GM21515 (cell line): ENCODE measurements around the gene HEXIM1.
A peak's percentile ranks its signal among the peaks of the same experiment; 100 is the strongest.

ENCODE experiments used
- ATAC-seq: cut with Tn5 transposase; IDR thresholded peaks from one replicate; pipeline ENCODE4 v1.9.1; 2021; ENCODE audit not compliant: unreplicated experiment

The HEXIM1 gene

DNA sequence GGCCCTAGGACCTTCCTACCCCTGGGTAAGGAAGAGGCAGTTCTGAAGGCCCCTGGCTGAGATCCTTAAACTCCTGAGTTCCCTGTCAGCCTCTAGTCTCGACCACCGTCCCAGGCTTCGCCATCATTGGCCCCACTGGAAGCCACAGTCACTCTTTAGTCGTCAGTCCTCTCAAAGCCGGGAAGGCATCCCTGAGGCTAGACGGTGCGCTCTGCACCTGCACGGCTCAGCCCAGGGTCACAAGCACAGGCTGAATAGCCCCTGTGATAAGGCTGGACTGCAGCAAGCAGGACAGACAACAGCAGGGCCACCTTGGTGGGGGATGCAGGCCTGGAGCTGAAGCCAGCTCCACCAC, 3.3 kb upstream of the HEXIM1 start:
- no peak for ATAC-seq

DNA sequence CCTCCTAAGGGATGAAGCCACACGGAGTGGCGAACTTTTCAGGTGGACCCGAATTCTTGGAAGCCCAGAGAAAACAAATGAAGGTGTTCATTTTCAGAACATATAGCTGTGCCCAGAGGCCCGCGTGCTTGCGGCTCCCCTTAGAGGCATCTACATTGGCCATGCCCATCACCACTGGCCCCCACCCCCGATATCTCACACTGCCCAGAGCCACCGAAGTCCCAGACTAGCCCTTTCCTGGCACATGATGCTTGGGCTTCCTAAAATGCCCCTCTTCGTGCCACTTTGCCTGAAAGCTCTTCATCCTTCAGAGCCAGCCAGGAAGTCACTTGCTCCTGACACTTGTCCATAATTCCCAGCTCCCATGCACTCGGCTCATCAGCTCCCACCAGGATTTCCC, 2.1 kb upstream of the HEXIM1 start:
- ATAC-seq, result no peak

- no peak for ATAC-seq
Observed at GRCh38 chr17:45146592-45146889, 1.7 kb upstream of the HEXIM1 start.

- no peak for ATAC-seq
Observed at GRCh38 chr17:45146890-45147580, 1.2 kb upstream of the HEXIM1 start.

DNA sequence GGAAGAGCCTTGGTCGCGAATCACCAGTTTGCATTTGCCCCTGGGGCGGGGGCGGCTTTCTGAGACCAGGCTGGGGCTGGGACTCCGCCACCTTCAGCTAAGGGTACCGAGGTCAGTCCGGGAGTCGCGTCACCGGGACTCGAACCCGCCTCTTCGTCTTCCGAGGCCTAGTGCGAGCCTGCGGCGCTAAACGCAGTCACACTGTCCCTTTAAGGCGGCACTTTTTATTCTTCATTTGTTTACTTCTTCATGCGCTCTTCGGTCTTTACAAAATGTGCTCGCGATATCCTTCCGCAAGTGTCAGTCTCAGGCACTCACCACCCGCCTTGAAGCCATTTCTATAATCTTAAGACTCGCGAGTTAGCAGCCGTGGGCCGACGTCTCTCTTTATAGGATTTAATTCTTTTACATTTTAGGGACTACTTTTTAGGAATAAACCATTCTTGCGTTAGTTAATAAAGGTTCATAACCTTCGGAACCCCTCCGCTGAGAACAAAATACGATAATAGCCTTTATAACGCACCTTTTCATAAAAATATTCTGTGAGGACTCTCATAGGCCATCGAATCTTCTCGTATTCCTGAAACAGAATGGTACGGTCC, 593 bp upstream of the HEXIM1 start:
- no peak for ATAC-seq

DNA sequence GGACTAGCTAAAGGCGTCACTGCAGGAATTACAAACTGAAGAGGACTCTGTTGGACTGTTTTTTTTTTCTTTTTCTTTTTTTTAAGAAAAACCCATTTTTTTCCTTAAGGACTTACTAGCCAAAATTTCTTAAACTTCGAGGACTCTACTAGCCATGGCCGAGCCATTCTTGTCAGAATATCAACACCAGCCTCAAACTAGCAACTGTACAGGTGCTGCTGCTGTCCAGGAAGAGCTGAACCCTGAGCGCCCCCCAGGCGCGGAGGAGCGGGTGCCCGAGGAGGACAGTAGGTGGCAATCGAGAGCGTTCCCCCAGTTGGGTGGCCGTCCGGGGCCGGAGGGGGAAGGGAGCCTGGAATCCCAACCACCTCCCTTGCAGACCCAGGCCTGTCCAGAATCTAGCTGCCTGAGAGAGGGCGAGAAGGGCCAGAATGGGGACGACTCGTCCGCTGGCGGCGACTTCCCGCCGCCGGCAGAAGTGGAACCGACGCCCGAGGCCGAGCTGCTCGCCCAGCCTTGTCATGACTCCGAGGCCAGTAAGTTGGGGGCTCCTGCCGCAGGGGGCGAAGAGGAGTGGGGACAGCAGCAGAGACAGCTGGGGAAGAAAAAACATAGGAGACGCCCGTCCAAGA, 878 bp downstream of the HEXIM1 start:
- ATAC-seq, result no peak

- ATAC-seq, result no peak
Observed at GRCh38 chr17:45149669-45150664, 1.7 kb downstream of the HEXIM1 start.

GRCh38 chr17:45150911-45151809, 2.9 kb downstream of the HEXIM1 start:
- no peak for ATAC-seq

GRCh38 chr17:45155029-45155428, 6.8 kb downstream of the HEXIM1 start:
- no peak for ATAC-seq

DNA sequence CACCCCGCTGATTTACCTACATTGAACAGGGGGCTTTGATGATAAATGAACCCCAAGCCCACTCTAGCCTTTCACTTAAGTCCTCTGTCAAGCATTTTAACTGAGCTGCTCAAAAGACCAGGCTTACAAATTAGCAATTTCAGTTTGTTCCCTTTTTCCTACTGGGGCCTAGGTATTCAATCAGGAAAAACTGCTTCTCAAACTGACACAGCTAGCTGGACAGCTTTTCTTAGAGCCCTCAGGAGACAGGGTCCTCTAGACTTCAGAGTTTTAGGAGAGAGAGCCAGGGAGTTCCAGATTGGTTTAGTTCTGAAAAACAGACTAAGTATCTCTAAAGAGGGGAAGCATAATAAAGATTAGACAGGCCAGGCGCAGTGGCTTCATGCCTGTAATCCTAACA, 7.2 kb downstream of the HEXIM1 start:
- ATAC-seq, result no peak

- no peak for ATAC-seq
Observed at GRCh38 chr17:45156242-45156641, 8.0 kb downstream of the HEXIM1 start.

GRCh38 chr17:45160447-45161287, 12.4 kb downstream of the HEXIM1 start:
- ATAC-seq, result peak; percentile 24

GRCh38 chr17:45161288-45162024, 13.2 kb downstream of the HEXIM1 start, which contains the start of gene HEXIM2:
Gene HEXIM2, plus strand, starts transcription at chr17:45161875. Its CDS starts 919 bp downstream, at chr17:45162794.
- ATAC-seq, result peak; percentile 89

DNA sequence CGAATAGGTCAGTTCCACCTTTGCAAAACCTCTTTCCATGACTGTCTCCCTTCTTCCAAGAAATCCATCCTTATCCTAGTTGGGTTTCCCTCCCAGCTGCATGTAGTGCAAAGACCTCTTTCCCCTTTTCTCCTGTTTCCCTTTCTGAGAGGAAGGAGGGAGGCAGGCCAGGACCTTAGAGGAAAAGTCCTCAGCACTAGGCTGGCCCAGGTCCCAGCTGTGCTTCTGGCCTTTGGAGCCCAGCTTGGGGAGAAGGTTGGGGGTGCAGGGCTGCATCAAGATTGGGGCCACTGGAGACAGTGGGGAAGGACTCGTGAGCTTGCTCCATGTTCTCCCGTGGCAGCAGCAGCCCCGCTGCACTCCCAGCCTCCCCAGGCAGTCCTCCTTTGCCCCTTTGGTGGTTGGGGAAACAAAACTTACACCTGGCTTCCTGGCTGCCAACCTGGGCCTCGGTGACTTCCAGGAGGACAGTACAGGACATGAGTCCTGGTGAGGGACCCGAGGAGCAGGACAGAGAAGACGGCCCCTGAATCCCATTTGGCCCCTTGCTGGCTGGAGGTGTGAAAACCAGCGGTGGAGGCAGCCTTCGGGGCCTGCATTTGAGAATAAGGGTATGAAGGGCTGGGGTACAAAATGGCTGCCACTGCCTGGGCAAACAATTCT, 13.9 kb downstream of the HEXIM1 start:
- no peak for ATAC-seq

GRCh38 chr17:45164734-45165269, 16.5 kb downstream of the HEXIM1 start:
- no peak for ATAC-seq

DNA sequence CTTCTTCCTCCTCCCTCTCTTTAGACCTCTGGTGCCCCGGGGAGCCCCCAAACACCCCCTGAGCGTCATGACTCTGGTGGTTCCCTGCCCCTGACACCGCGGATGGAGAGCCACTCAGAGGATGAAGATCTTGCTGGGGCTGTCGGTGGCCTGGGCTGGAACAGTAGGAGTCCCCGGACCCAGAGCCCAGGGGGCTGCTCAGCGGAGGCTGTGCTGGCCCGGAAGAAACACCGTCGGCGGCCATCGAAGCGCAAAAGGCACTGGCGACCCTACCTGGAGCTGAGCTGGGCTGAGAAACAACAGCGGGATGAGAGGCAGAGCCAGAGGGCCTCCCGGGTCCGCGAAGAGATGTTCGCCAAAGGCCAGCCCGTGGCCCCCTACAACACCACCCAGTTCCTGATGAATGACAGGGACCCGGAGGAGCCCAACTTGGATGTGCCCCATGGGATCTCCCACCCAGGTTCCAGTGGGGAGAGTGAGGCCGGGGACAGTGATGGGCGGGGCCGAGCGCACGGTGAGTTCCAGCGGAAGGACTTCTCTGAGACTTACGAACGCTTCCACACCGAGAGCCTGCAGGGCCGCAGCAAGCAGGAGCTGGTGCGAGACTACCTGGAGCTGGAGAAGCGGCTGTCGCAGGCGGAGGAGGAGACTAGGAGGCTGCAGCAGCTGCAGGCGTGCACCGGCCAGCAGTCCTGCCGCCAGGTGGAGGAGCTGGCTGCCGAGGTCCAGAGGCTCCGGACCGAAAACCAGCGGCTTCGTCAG, 20.9 kb downstream of the HEXIM1 start:
- ATAC-seq, result no peak

- no peak for ATAC-seq
Observed at GRCh38 chr17:45170280-45170930, 22.1 kb downstream of the HEXIM1 start.
